ENCODE measurements around the gene NDST3.

The NDST3 gene

GRCh38 chr4:118273642-118274041 is 239.4 kb downstream of the NDST3 start:
- no peak for TF ChIP-seq POLR2AphosphoS5 (IDR thresholded peaks at IDR 0.05; ENCODE audit: low read depth)
- TF ChIP-seq SPI1 (IDR thresholded peaks at IDR 0.05; ENCODE audit: borderline replicate concordance, low read depth): no peak
- TF ChIP-seq REST (IDR thresholded peaks at IDR 0.05; ENCODE audit: insufficient replicate concordance, low read depth): no peak
- TF ChIP-seq GABPA (IDR thresholded peaks at IDR 0.05; ENCODE audit: low read depth): no peak
- no peak for TF ChIP-seq CTCF (IDR thresholded peaks at IDR 0.05; ENCODE audit: insufficient read depth, low read length)

GRCh38 chr4:118276580-118276979 is 242.3 kb downstream of the NDST3 start:
- Histone ChIP-seq H3K27me3 (ENCODE audit: insufficient read depth, poor library complexity, severe bottlenecking) (no peaks in the 10 kb centered on the region), H3K4me3 (replicated peaks; ENCODE audit: insufficient read depth, low read length) (no peak overlapping the region), H3K27ac (replicated peaks) (no peak overlapping the region)
- TF ChIP-seq REST (IDR thresholded peaks at IDR 0.05; ENCODE audit: insufficient replicate concordance, low read depth) (no peak), SPI1 (IDR thresholded peaks at IDR 0.05; ENCODE audit: borderline replicate concordance, low read depth) (no peak), CTCF (IDR thresholded peaks at IDR 0.05; ENCODE audit: insufficient read depth, low read length) (no peak), GABPA (IDR thresholded peaks at IDR 0.05; ENCODE audit: low read depth) (no peak), POLR2AphosphoS5 (IDR thresholded peaks at IDR 0.05; ENCODE audit: low read depth) (no peak)
- no peak for DNase-seq (ENCODE audit: low read depth in 1 of 2, low spot score in 1 of 2)

More at GRCh38 chr4:118273642-118274041, 239.4 kb downstream of the NDST3 start:
- H3K4me3 ChIP-seq (replicated peaks; ENCODE audit: insufficient read depth, low read length): no peak overlapping the region
- no peaks in the 10 kb centered on the region for H3K27me3 ChIP-seq (ENCODE audit: insufficient read depth, poor library complexity, severe bottlenecking)
- H3K27ac ChIP-seq (replicated peaks): no peak overlapping the region
- no peak for DNase-seq (ENCODE audit: low read depth in 1 of 2, low spot score in 1 of 2)

GRCh38 chr4:118277243-118277642 is 243.0 kb downstream of the NDST3 start:
- Histone ChIP-seq H3K27me3 (ENCODE audit: insufficient read depth, poor library complexity, severe bottlenecking) (no peaks in the 10 kb centered on the region), H3K27ac (replicated peaks) (no peak overlapping the region), H3K4me3 (replicated peaks; ENCODE audit: insufficient read depth, low read length) (no peak overlapping the region)
- no peak for TF ChIP-seq GABPA (IDR thresholded peaks at IDR 0.05; ENCODE audit: low read depth)
- no peak for TF ChIP-seq POLR2AphosphoS5 (IDR thresholded peaks at IDR 0.05; ENCODE audit: low read depth)
- TF ChIP-seq SPI1 (IDR thresholded peaks at IDR 0.05; ENCODE audit: borderline replicate concordance, low read depth): no peak
- TF ChIP-seq REST (IDR thresholded peaks at IDR 0.05; ENCODE audit: insufficient replicate concordance, low read depth): no peak
- no peak for TF ChIP-seq CTCF (IDR thresholded peaks at IDR 0.05; ENCODE audit: insufficient read depth, low read length)
- DNase-seq (ENCODE audit: low read depth in 1 of 2, low spot score in 1 of 2): no peak
